OCI-LY7 (cell line): Measurements from ENCODE around the gene SMPD3. TPM values are rescaled to one million over a fixed set of nuclear protein-coding genes. Genes with fewer than 3 reads are reported as not detected.

Source experiments
- BruUV-seq: library from RNA; stranded (reverse); fragments of 400-500 nt; replicated peaks from 2 replicates; lab custom pipeline; 2021; lab: Mats Ljungman, UMichigan
- CTCF ChIA-PET: fragments of 300-600 bp; sonication (Branson Sonifier 250); formaldehyde crosslinking; loops from one replicate; lab custom pipeline; 2022; ENCODE audit warnings: antibody characterized with exemption; ENCODE audit not compliant: unreplicated experiment; lab: Charles Lee
- POLR2A ChIA-PET: fragments of 300-600 bp; sonication (Branson Sonifier 250); formaldehyde crosslinking; loops from one replicate; lab custom pipeline; 2022; ENCODE audit warnings: antibody characterized with exemption; lab: Charles Lee
- DNase-seq: peaks from one replicate; pipeline ENCODE4 v3.0.0-alpha.2; 2015; ENCODE audit warnings: low spot score
- H2AFZ ChIP-seq: fragments of 200-600 bp; sonication (generic), shearing (Covaris generic); 2 replicates; pipeline ENCODE4 v1.6.1; 2014; ENCODE audit warnings: mild to moderate bottlenecking, antibody characterized with exemption, low read length, moderate library complexity
- H3K27ac ChIP-seq: fragments of 200-600 bp; sonication (generic); 2 replicates; pipeline ENCODE4 v1.5.1; 2014; ENCODE audit warnings: mixed run types, low read depth, mild to moderate bottlenecking, moderate library complexity, low read length, inconsistent platforms; ENCODE audit not compliant: poor library complexity, severe bottlenecking
- H3K36me3 ChIP-seq: fragments of 200-600 bp; sonication (generic); 2 replicates; pipeline ENCODE4 v1.6.1; 2014; ENCODE audit warnings: mild to moderate bottlenecking, antibody characterized with exemption, low read length, moderate library complexity, mixed read lengths; ENCODE audit not compliant: insufficient read depth
- H3K4me1 ChIP-seq: fragments of 200-600 bp; sonication (generic); 2 replicates; pipeline ENCODE4 v1.5.1; 2014; ENCODE audit warnings: mild to moderate bottlenecking, low read length; ENCODE audit not compliant: insufficient read depth, poor library complexity, severe bottlenecking
- H3K4me2 ChIP-seq: fragments of 200-600 bp; sonication (generic); 2 replicates; pipeline ENCODE4 v1.6.1; 2014; ENCODE audit warnings: mild to moderate bottlenecking, low read length
- H3K4me3 ChIP-seq: fragments of 200-600 bp; sonication (generic); 2 replicates; pipeline ENCODE4 v1.5.1; 2014; ENCODE audit warnings: mild to moderate bottlenecking, low read depth, low read length; ENCODE audit not compliant: poor library complexity, severe bottlenecking
- H3K79me2 ChIP-seq: fragments of 200-600 bp; sonication (generic); 2 replicates; pipeline ENCODE4 v1.6.1; 2016; ENCODE audit warnings: low read depth, mild to moderate bottlenecking, low read length, moderate library complexity, mixed read lengths; ENCODE audit not compliant: insufficient read depth
- H3K9me2 ChIP-seq: fragments of 200-600 bp; sonication (generic); 2 replicates; pipeline ENCODE4 v1.6.1; 2016; ENCODE audit warnings: mild to moderate bottlenecking, low read length, mixed read lengths; ENCODE audit not compliant: insufficient read depth
- H3K9me3 ChIP-seq: fragments of 200-600 bp; sonication (generic); 2 replicates; pipeline ENCODE4 v1.6.1; 2014; ENCODE audit warnings: mild to moderate bottlenecking, mixed run types, low read length, mixed read lengths
- H4K20me1 ChIP-seq: fragments of 200-600 bp; sonication (generic); 2 replicates; pipeline ENCODE4 v1.6.1; 2014; ENCODE audit warnings: mild to moderate bottlenecking, antibody characterized with exemption, low read length, moderate library complexity, mixed read lengths; ENCODE audit not compliant: insufficient read depth
- EZH2phosphoT487 ChIP-seq: fragments of 200-600 bp; sonication (generic); IDR thresholded peaks from 2 replicates; pipeline ENCODE4 v1.6.1; 2018; ENCODE audit warnings: low read depth, borderline replicate concordance, mild to moderate bottlenecking, mixed run types, antibody characterized with exemption, low read length, moderate library complexity, mixed read lengths
- intact Hi-C: fragments of 100-400 bp; cut with micrococcal nuclease; formaldehyde crosslinking; loops from one replicate; pipeline ENCODE4 v1.10.0; 2022; ENCODE audit not compliant: unreplicated experiment
- total RNA-seq, 2 experiments: library from RNA; depleted of rRNA in 1 of 2; stranded (reverse); fragments of >200 nt in 1 of 2; shearing (Covaris generic) in 1 of 2; gene quantifications; 2 replicates each; pipeline ENCODE4 v1.2.3, GENCODE V29; 2014 to 2022
- TF ChIP-seq, protein P1 (sequence below): fragments of 200-600 bp; sonication (generic); conservative IDR thresholded peaks from 2 replicates; pipeline ENCODE4 v1.5.1; 2014; ENCODE audit warnings: mild to moderate bottlenecking, antibody characterized with exemption, low read length, moderate library complexity, mixed read lengths

Gene SMPD3
- total RNA-seq, 2 experiments from 2014 or later, result 0.16 to 0.51 TPM

DNA sequence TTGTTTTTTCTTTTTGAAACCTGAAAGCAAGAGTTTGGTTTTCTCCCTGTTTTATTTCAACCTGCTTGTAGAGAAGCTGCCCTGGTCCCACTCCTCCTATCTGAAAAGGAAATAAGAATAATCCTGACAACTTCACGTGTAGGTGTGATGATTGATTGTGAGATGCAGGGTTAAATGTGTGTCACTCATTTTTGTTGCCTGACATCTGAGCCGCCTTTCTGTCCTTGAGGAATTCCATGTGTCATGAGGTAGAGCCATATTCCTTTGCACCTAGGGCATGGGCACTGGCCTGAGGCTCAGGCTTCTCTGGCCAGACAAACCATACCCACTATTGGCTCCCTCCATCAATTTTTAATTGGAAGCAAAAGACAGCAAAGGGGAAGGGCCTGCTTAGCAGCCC is 10.2 kb upstream of the SMPD3 start:
- no peaks in the 10 kb centered on the region for H3K9me3 ChIP-seq
- H3K4me1 ChIP-seq, result no peaks in the 10 kb centered on the region
- no peak overlapping the region for H2AFZ ChIP-seq
- H3K9me2 ChIP-seq, result no peaks in the 10 kb centered on the region
- H3K36me3 ChIP-seq, result no peaks in the 10 kb centered on the region
- no TSS peak for BruUV-seq
- intact Hi-C loops, result no loop called here
- no peak overlapping the region for H3K4me3 ChIP-seq
- H4K20me1 ChIP-seq, result no peaks in the 10 kb centered on the region
- no peaks in the 10 kb centered on the region for H3K79me2 ChIP-seq
- H3K27ac ChIP-seq, result no peak overlapping the region
- ChIA-PET CTCF (no interaction called here), POLR2A (no interaction called here)
- TF ChIP-seq, protein P1, sequence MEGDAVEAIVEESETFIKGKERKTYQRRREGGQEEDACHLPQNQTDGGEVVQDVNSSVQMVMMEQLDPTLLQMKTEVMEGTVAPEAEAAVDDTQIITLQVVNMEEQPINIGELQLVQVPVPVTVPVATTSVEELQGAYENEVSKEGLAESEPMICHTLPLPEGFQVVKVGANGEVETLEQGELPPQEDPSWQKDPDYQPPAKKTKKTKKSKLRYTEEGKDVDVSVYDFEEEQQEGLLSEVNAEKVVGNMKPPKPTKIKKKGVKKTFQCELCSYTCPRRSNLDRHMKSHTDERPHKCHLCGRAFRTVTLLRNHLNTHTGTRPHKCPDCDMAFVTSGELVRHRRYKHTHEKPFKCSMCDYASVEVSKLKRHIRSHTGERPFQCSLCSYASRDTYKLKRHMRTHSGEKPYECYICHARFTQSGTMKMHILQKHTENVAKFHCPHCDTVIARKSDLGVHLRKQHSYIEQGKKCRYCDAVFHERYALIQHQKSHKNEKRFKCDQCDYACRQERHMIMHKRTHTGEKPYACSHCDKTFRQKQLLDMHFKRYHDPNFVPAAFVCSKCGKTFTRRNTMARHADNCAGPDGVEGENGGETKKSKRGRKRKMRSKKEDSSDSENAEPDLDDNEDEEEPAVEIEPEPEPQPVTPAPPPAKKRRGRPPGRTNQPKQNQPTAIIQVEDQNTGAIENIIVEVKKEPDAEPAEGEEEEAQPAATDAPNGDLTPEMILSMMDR, result no peak
- TF ChIP-seq EZH2phosphoT487, result no peak
- no peak overlapping the region for H3K4me2 ChIP-seq
- no peak for DNase-seq

DNA sequence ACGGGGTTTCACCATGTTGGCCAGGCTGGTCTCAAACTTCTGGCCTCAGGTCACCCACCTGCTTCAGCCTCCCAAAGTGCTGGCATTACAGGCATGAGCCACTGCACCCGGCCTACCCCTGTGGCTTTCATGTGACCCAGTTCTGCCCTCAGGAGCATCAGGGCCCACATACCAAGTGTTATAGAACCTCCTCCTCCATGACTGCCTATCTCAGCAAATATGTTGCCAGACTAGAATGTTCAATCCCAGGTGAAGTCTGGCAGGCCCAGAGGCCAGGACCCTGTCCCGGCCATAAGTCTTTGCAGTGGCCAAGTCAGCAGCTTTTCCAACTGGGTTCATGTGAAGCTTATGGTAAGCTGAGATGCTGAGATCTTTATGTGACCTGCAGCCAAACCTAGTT is 9.8 kb upstream of the SMPD3 start:
- H3K9me2 ChIP-seq, result no peaks in the 10 kb centered on the region
- no peaks in the 10 kb centered on the region for H3K36me3 ChIP-seq
- H3K4me3 ChIP-seq, result no peak overlapping the region
- H3K79me2 ChIP-seq, result no peaks in the 10 kb centered on the region
- DNase-seq, result no peak
- no TSS peak for BruUV-seq
- no peak overlapping the region for H2AFZ ChIP-seq
- H3K27ac ChIP-seq, result no peak overlapping the region
- H3K4me1 ChIP-seq, result no peaks in the 10 kb centered on the region
- POLR2A ChIA-PET, result no interaction called here
- CTCF ChIA-PET, result no interaction called here
- no peak for TF ChIP-seq EZH2phosphoT487
- no peaks in the 10 kb centered on the region for H4K20me1 ChIP-seq
- intact Hi-C loops, result no loop called here
- H3K9me3 ChIP-seq, result no peaks in the 10 kb centered on the region
- no peak overlapping the region for H3K4me2 ChIP-seq

DNA sequence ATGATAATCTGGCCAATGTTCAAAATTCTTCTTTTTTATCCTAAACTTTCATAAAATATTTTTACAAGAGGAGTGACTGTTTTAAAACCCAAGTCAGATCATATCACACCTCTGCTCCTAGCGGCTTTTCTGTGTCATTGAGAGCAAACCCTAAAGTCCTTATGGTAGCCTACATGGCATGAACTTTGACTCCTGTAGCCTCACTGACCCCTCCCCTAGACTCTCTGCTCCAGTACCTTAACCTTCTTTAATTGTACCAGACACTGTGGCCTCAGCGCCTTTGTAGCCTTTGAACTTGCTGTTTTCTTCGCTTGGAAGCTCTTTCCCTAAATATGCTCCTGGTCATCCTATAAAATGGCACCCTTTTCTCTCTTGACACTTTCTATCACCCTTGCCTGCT is 7.3 kb upstream of the SMPD3 start:
- H3K9me2 ChIP-seq, result no peaks in the 10 kb centered on the region
- H3K4me1 ChIP-seq, result no peaks in the 10 kb centered on the region
- ChIA-PET CTCF (no interaction called here), POLR2A (interaction anchor here (0.6 kb wide), 1 partner anchor 27 kb away, joined by 4 read pairs; no protein-coding TSS in a partner anchor)
- BruUV-seq, result no TSS peak
- no peaks in the 10 kb centered on the region for H3K79me2 ChIP-seq
- no peak overlapping the region for H3K4me3 ChIP-seq
- H3K27ac ChIP-seq, result no peak overlapping the region
- intact Hi-C loops, result no loop called here
- H3K4me2 ChIP-seq, result no peak overlapping the region
- DNase-seq, result no peak
- no peak for TF ChIP-seq EZH2phosphoT487
- TF ChIP-seq, protein P1, result no peak
- H3K36me3 ChIP-seq, result no peaks in the 10 kb centered on the region
- no peaks in the 10 kb centered on the region for H3K9me3 ChIP-seq
- H4K20me1 ChIP-seq, result no peaks in the 10 kb centered on the region
- H2AFZ ChIP-seq, result no peak overlapping the region
